ENCODE measurements around the gene DNMBP.

DNMBP gene

GRCh38 chr10:99912041-99912440 lies 97.7 kb downstream of the DNMBP start:
- no peak for TF ChIP-seq CTCF (conservative IDR thresholded peaks at IDR 0.05)
- H3K27ac ChIP-seq: no peak overlapping the region

- H3K27ac ChIP-seq: no peak overlapping the region
These were observed 101.2 kb downstream of the DNMBP start for GRCh38 chr10:99908512-99908911.

GRCh38 chr10:99906470-99906869 lies 103.3 kb downstream of the DNMBP start:
- no peak for TF ChIP-seq CTCF (conservative IDR thresholded peaks at IDR 0.05)
- H3K27ac ChIP-seq: no peak overlapping the region

More at GRCh38 chr10:99908512-99908911, 101.2 kb downstream of the DNMBP start:
- no peak for TF ChIP-seq CTCF (conservative IDR thresholded peaks at IDR 0.05)

- H3K27ac ChIP-seq: no peak overlapping the region
These were observed 103.8 kb downstream of the DNMBP start for GRCh38 chr10:99905971-99906370.

GRCh38 chr10:99895867-99896266 lies 113.9 kb downstream of the DNMBP start:
- no peak for TF ChIP-seq CTCF (conservative IDR thresholded peaks at IDR 0.05)
- H3K27ac ChIP-seq: no peak overlapping the region

More at GRCh38 chr10:99905971-99906370, 103.8 kb downstream of the DNMBP start:
- no peak for TF ChIP-seq CTCF (conservative IDR thresholded peaks at IDR 0.05)

- H3K27ac ChIP-seq: peak overlapping the region; percentile 53
These were observed 114.7 kb downstream of the DNMBP start for GRCh38 chr10:99895066-99895465.

GRCh38 chr10:99894613-99895012 lies 115.1 kb downstream of the DNMBP start:
- H3K27ac ChIP-seq: peak overlapping the region; percentile 53
- no peak for TF ChIP-seq CTCF (conservative IDR thresholded peaks at IDR 0.05)

- no peak overlapping the region for H3K27ac ChIP-seq
- no peak for TF ChIP-seq CTCF (conservative IDR thresholded peaks at IDR 0.05)
These were observed 121.1 kb downstream of the DNMBP start for GRCh38 chr10:99888622-99889021.
